CD14-positive monocyte (primary cell): ENCODE data around the gene MAP7D1. TPM values are rescaled to one million over a fixed set of nuclear protein-coding genes. Genes with fewer than 3 reads are reported as not detected.

Source experiments
- DNase-seq, 3 donors: peaks; one replicate each; pipeline ENCODE4 v3.0.0-alpha.2; 2011 to 2022
- H2AFZ ChIP-seq: 2 replicates; pipeline ENCODE4 v1.6.0; 2012; ENCODE audit warnings: mild to moderate bottlenecking, low read depth, low read length, inconsistent platforms; ENCODE audit not compliant: insufficient read depth, poor library complexity, severe bottlenecking
- H3K27ac ChIP-seq, 2 donors: 1 replicate in 1 of 2; 2 replicates in 1 of 2; pipeline ENCODE4 v1.5.1; 2012 to 2013; ENCODE audit warnings: low read length in 2 of 2, control low read depth in 1 of 2, inconsistent platforms in 1 of 2, low read depth in 1 of 2, mild to moderate bottlenecking in 1 of 2
- H3K27me3 ChIP-seq, 2 donors: one replicate each; pipeline versions ENCODE4 v1.6.0 to v1.6.1; 2011 to 2013; ENCODE audit warnings: low read length in 2 of 2; ENCODE audit not compliant: control insufficient read depth in 2 of 2, insufficient read depth in 2 of 2
- H3K36me3 ChIP-seq, 2 donors: replicated peaks in 1 of 2; 1 replicate in 1 of 2; 2 replicates in 1 of 2; pipeline versions ENCODE4 v1.5.1 to v1.6.1; 2012 to 2013; ENCODE audit warnings: low read length in 2 of 2, control low read depth in 1 of 2, inconsistent platforms in 1 of 2, mild to moderate bottlenecking in 1 of 2; ENCODE audit not compliant: insufficient read depth in 2 of 2, control insufficient read depth in 1 of 2
- H3K4me1 ChIP-seq, 2 donors: 1 replicate in 1 of 2; 2 replicates in 1 of 2; pipeline versions ENCODE4 v1.5.1 to v1.6.1; 2012 to 2013; ENCODE audit warnings: low read length in 2 of 2, control low read depth in 1 of 2, inconsistent platforms in 1 of 2, mild to moderate bottlenecking in 1 of 2, moderate library complexity in 1 of 2; ENCODE audit not compliant: insufficient read depth in 2 of 2, control insufficient read depth in 1 of 2
- H3K4me2 ChIP-seq: replicated peaks from 2 replicates; pipeline ENCODE3; 2012; ENCODE audit warnings: low read length, moderate library complexity, mild to moderate bottlenecking; ENCODE audit not compliant: poor library complexity, severe bottlenecking; ENCODE audit errors: extremely low read depth
- H3K4me3 ChIP-seq, 3 experiments: fragments of 200-600 bp in 1 of 3; sonication (generic) in 1 of 3; replicated peaks in 1 of 3; 1 replicate in 2 of 3; 2 replicates in 1 of 3; pipeline ENCODE4 v1.5.1; 2011 to 2013; ENCODE audit warnings: low read length in 3 of 3, mild to moderate bottlenecking in 3 of 3, control low read depth in 2 of 3, low read depth in 2 of 3, inconsistent platforms in 1 of 3, moderate library complexity in 1 of 3
- H3K79me2 ChIP-seq: 2 replicates; pipeline ENCODE4 v1.6.0; 2012; ENCODE audit warnings: mild to moderate bottlenecking, control low read depth, inconsistent platforms, low read length, moderate library complexity; ENCODE audit not compliant: insufficient read depth
- H3K9ac ChIP-seq: 2 replicates; pipeline ENCODE4 v1.6.0; 2017; ENCODE audit warnings: low read length, mild to moderate bottlenecking; ENCODE audit not compliant: insufficient read depth, poor library complexity, severe bottlenecking
- H3K9me3 ChIP-seq, 2 donors: replicated peaks in 1 of 2; 1 replicate in 1 of 2; 2 replicates in 1 of 2; pipeline versions ENCODE4 v1.5.1 to v1.6.1; 2012 to 2013; ENCODE audit warnings: low read length in 2 of 2, control low read depth in 1 of 2; ENCODE audit not compliant: control insufficient read depth in 1 of 2, insufficient read depth in 1 of 2
- H4K20me1 ChIP-seq: 2 replicates; pipeline ENCODE4 v1.6.0; 2012; ENCODE audit warnings: mild to moderate bottlenecking, low read length, control low read depth, moderate library complexity; ENCODE audit not compliant: insufficient read depth
- H3K27ac Mint-ChIP-seq, 7 donors: one replicate each; pipeline ENCODE4 v1.8.0; 2020; ENCODE audit warnings: mild to moderate bottlenecking in 7 of 7, mixed read lengths in 7 of 7, moderate library complexity in 6 of 7, inconsistent platforms in 2 of 7
- H3K27me3 Mint-ChIP-seq, 3 donors: one replicate each; pipeline ENCODE4 v1.8.0; 2021 to 2022; ENCODE audit warnings: low read depth in 3 of 3, mild to moderate bottlenecking in 3 of 3, mixed read lengths in 3 of 3, moderate library complexity in 3 of 3, inconsistent platforms in 1 of 3
- H3K36me3 Mint-ChIP-seq, 2 donors: one replicate each; pipeline ENCODE4 v1.8.0; 2020; ENCODE audit warnings: mixed read lengths in 2 of 2, inconsistent platforms in 1 of 2, mild to moderate bottlenecking in 1 of 2
- H3K4me1 Mint-ChIP-seq: one replicate; pipeline ENCODE4 v1.8.0; 2020; ENCODE audit warnings: mild to moderate bottlenecking, mixed read lengths
- H3K4me3 Mint-ChIP-seq, 2 donors: one replicate each; pipeline ENCODE4 v1.8.0; 2020; ENCODE audit warnings: mild to moderate bottlenecking in 2 of 2, mixed read lengths in 2 of 2, moderate library complexity in 1 of 2
- H3K9me3 Mint-ChIP-seq, 7 donors: one replicate each; pipeline ENCODE4 v1.8.0; 2020 to 2022; ENCODE audit warnings: mixed read lengths in 7 of 7, mild to moderate bottlenecking in 6 of 7, moderate library complexity in 6 of 7, inconsistent platforms in 2 of 7
- CTCF ChIP-seq: fragments of 200-600 bp; IDR thresholded peaks from one replicate; pipeline ENCODE4 v1.8.0; 2022; ENCODE audit warnings: antibody characterized with exemption, mild to moderate bottlenecking
- WGBS: methylation state at CpG from one replicate; pipeline ENCODE4 v1.1.5; 2013; ENCODE audit warnings: missing lambda C conversion rate; ENCODE audit not compliant: insufficient coverage; 5-methylcytosine and 5-hydroxymethylcytosine counted together
- intact Hi-C, 2 donors: fragments of 100-400 bp; cut with micrococcal nuclease; formaldehyde crosslinking; loops; one replicate each; pipeline versions ENCODE4 v1.15.0 to v1.15.1; 2023
- polyA plus RNA-seq, 3 donors: library from polyadenylated mRNA; depleted of rRNA in 1 of 3; unstranded in 2 of 3; stranded (reverse) in 1 of 3; fragments of 300-500 nt in 2 of 3; fragments of >200 nt in 1 of 3; fragmentation: Illumina TruSeq in 2 of 3; gene quantifications; 1 replicate in 2 of 3; 2 replicates in 1 of 3; pipeline ENCODE4 v1.2.3, GENCODE V29; 2012 to 2021

MAP7D1 gene
- polyA plus RNA-seq, 3 donors, result 12.3 to 153 (median 13.6) TPM

DNA sequence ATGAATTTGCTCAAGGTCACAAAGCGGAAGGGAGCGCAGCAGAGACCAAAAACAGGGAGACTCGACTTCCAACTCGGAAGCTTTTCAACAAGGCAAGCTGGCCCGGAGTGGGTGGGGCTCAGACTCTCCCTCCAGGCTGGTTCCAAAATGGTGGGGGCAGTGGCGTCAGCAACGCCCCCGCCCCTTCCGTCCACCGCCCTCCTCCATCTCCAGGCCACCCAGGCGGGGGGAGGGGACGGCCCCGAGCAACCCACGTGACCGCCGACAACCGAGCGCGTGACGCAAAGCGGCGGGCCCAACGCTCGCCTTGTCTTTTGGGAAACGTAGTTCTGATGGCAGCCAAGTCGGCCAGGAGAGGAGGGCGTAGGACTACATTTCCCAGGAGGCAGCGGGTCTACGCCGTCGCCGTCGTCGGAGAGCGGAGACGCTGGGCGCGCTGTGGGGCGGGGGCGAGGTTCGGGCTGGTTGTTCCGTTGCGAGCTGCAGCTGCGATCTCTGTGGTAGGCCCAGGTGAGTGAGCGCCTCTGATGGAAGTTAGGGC, 68.1 kb downstream of the MAP7D1 start, which contains the start of gene THRAP3:
Gene THRAP3, plus strand, starts transcription at position 448 of the 541 bp plus-strand sequence. CDS start 58,121 bp downstream, outside the sequence.
- peak; percentile 99 to 100 (median 100) for DNase-seq
- peaks cover 0 to 3% (median 2%) of the 10 kb centered on the region in 3 donors for H3K27me3 Mint-ChIP-seq
- peaks cover 10 to 26% of the 10 kb centered on the region in 2 donors for H3K36me3 ChIP-seq
- peaks cover 48% of the 10 kb centered on the region for H3K79me2 ChIP-seq
- peaks cover 11 to 22% of the 10 kb centered on the region in 2 donors for H3K36me3 Mint-ChIP-seq
- H3K27ac ChIP-seq, result peak within 1 kb of the TSS; percentile 97 to 98
- H2AFZ ChIP-seq, result peak within 1 kb of the TSS; percentile 86
- peak within 1 kb of the TSS; percentile 86 to 88 (median 87) for H3K4me3 ChIP-seq
- WGBS, result under 1% methylated on average over 44 of the region's 45 CpGs
- H3K27ac Mint-ChIP-seq, result peak within 1 kb of the TSS; percentile 99 to 100 (median 100)
- no peaks in the 10 kb centered on the region for H3K27me3 ChIP-seq
- H3K4me1 ChIP-seq, result peaks cover 24 to 35% of the 10 kb centered on the region in 2 donors
- H3K9ac ChIP-seq, result peak within 1 kb of the TSS; percentile 87
- H3K9me3 Mint-ChIP-seq, result no peaks in the 10 kb centered on the region
- H3K9me3 ChIP-seq, result no peaks in the 10 kb centered on the region
- peak within 1 kb of the TSS; percentile 97 to 100 for H3K4me3 Mint-ChIP-seq
- peaks cover 26% of the 10 kb centered on the region for H3K4me1 Mint-ChIP-seq
- intact Hi-C loops, result loop anchor here (2.0 to 5.0 kb wide), 3 partner anchors 37 to 77 kb away; partner anchors contain the start of gene TRAPPC3 (in 2 of the 2)
- H3K4me2 ChIP-seq, result peak within 1 kb of the TSS; percentile 90
- no peak for TF ChIP-seq CTCF
- H4K20me1 ChIP-seq, result peaks cover 45% of the 10 kb centered on the region

GRCh38 chr1:36224537-36225282, 68.8 kb downstream of the MAP7D1 start:
- intact Hi-C loops, result loop anchor here (2.0 to 5.0 kb wide), 3 partner anchors 37 to 77 kb away; partner anchors contain the start of gene TRAPPC3 (in 2 of the 2)
- H2AFZ ChIP-seq, result peak overlapping the region; percentile 72
- under 1% methylated on average over 27 of the region's 29 CpGs for WGBS
- peak overlapping the region; percentile 97 to 98 for H3K27ac ChIP-seq
- peak overlapping the region; percentile 79 for H3K9ac ChIP-seq
- Mint-ChIP-seq H3K9me3 (no peaks in the 10 kb centered on the region), H3K27ac (peak overlapping the region; percentile 98 to 100 (median 100)), H3K36me3 (peaks cover 14 to 26% of the 10 kb centered on the region in 2 donors), H3K4me3 (peak overlapping the region; percentile 95 to 97), H3K4me1 (peaks cover 26% of the 10 kb centered on the region), H3K27me3 (peaks cover 0 to 3% (median 2%) of the 10 kb centered on the region in 3 donors)
- H3K27me3 ChIP-seq, result no peaks in the 10 kb centered on the region
- peaks cover 54% of the 10 kb centered on the region for H3K79me2 ChIP-seq
- peaks cover 14 to 33% of the 10 kb centered on the region in 2 donors for H3K36me3 ChIP-seq
- TF ChIP-seq CTCF, result peak; percentile 46
- H3K9me3 ChIP-seq, result no peaks in the 10 kb centered on the region
- peaks cover 51% of the 10 kb centered on the region for H4K20me1 ChIP-seq
- DNase-seq, result peak in 2 of 3 donors; percentile 67 to 76
- peaks cover 24 to 35% of the 10 kb centered on the region in 2 donors for H3K4me1 ChIP-seq
- peak overlapping the region; percentile 90 for H3K4me2 ChIP-seq
- peak overlapping the region; percentile 58 to 87 (median 86) for H3K4me3 ChIP-seq
